ENCODE data around the gene ALDOB.

Gene ALDOB

DNA sequence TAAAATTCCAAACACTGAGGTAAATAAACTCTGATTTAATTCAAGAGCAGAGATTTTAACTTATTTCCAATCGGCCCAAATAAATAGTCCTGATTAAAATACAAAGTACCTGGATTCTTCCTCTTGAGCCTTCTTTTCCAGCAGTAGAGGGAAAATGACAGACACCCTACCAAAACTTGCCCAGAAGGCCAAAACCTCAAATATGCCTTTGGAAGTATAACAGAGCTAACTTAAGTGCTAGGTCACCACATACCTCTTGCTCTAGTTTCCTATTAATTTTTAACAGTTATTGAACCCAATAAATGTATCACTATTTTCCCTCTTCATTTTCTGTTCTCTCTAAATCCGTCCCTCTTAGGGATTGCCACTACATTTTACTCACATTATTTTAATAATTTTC lies 52.2 kb downstream of the ALDOB start:
- Histone ChIP-seq H3K27me3 (replicated peaks; ENCODE audit: control insufficient read depth, insufficient read depth, low read length) (no peaks in the 10 kb centered on the region), H3K36me3 (ENCODE audit: control insufficient read depth, insufficient read depth, low read length) (no peaks in the 10 kb centered on the region), H3K4me3 (replicated peaks; ENCODE audit: low read depth, low read length) (no peak overlapping the region)
- no peak for TF ChIP-seq CTCF (IDR thresholded peaks at IDR 0.05; ENCODE audit: insufficient read depth, low read length, poor library complexity, severe bottlenecking)
- DNase-seq (ENCODE audit: extremely low read depth, insufficient read length): no peak

GRCh38 chr9:101381833-101382342 lies 53.7 kb downstream of the ALDOB start:
- H3K27me3 ChIP-seq (replicated peaks; ENCODE audit: control insufficient read depth, insufficient read depth, low read length): no peaks in the 10 kb centered on the region
- no peaks in the 10 kb centered on the region for H3K36me3 ChIP-seq (ENCODE audit: control insufficient read depth, insufficient read depth, low read length)
- TF ChIP-seq CTCF (IDR thresholded peaks at IDR 0.05; ENCODE audit: insufficient read depth, low read length, poor library complexity, severe bottlenecking): no peak
- H3K4me3 ChIP-seq (replicated peaks; ENCODE audit: low read depth, low read length): no peak overlapping the region
- no peak for DNase-seq (ENCODE audit: extremely low read depth, insufficient read length)

DNA sequence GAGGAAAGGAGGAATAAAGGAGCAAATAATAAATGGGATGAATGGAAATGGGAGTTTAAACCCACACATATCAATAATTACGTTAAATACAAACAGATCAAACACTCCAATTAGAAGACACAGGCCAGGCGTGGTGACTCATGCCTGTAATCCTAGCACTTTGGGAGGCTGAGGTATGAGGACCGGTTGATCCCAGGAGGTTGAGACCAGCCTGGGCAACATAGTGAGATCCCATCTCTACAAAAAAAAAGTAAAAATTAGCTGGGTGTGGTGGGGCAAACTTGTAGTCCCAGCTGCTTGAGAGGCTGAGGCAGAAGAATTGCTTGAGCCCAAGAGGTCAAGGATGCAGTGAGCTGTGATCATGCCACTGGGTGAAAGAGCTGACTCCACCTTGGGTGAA lies 54.5 kb downstream of the ALDOB start:
- no peaks in the 10 kb centered on the region for H3K36me3 ChIP-seq (ENCODE audit: control insufficient read depth, insufficient read depth, low read length)
- H3K4me3 ChIP-seq (replicated peaks; ENCODE audit: low read depth, low read length): no peak overlapping the region
- no peak for TF ChIP-seq CTCF (IDR thresholded peaks at IDR 0.05; ENCODE audit: insufficient read depth, low read length, poor library complexity, severe bottlenecking)
- no peak for DNase-seq (ENCODE audit: extremely low read depth, insufficient read length)
- no peaks in the 10 kb centered on the region for H3K27me3 ChIP-seq (replicated peaks; ENCODE audit: control insufficient read depth, insufficient read depth, low read length)

DNA sequence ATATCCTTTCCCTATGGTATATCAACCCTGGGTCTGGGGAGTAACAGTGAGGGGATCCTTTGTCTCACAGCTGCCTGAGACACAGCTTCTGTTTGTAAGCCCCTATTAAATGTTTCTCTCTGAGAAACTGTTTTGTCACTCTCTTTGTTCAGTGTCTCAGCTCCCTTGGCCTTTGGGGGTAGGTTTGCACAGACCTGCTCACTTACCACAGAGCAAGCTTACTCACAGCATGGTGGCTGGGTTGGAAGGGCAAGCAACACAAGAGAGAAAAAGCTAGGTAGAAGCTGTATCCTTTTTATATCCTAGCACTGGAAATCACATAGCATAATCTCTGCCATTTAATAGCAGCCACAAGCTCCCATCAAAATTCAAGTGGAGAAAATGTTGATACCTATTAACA lies 55.3 kb downstream of the ALDOB start:
- Histone ChIP-seq H3K4me3 (replicated peaks; ENCODE audit: low read depth, low read length) (no peak overlapping the region), H3K36me3 (ENCODE audit: control insufficient read depth, insufficient read depth, low read length) (no peaks in the 10 kb centered on the region), H3K27me3 (replicated peaks; ENCODE audit: control insufficient read depth, insufficient read depth, low read length) (no peaks in the 10 kb centered on the region)
- DNase-seq (ENCODE audit: extremely low read depth, insufficient read length): no peak
- TF ChIP-seq CTCF (IDR thresholded peaks at IDR 0.05; ENCODE audit: insufficient read depth, low read length, poor library complexity, severe bottlenecking): no peak

DNA sequence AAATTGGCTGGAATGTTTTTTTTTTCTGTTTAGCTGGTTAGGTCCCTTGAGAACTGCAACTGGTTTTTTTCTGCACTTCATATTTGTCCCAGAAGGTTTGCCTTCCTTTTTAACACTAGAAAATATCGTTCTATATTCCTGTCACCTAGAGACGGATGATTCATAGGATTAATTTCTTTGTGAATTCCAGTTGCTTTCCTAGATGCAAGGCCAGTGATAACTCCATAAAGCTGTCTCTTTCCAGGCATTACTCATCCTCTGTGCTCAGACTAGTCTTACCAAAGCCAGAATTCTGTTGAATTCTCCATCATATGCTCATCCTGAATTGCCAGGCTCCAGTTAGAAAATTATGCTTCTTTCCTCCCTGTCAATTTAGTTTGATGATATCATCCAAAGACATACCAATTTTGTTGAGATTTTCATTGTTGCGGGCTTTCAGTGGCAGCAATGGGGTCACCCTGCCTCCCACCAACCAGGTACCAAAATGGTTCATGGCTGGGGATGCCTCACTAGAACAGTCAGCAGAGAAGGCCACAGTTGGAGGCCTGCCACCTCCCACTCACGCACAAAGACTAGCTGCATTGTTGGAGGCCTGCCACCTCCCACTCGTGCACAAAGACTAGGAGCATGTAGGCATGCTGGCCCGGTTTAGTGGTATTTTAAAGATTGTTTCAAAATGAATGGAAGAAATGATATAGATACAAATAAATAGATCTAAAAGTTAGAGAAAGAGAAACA lies 59.3 kb downstream of the ALDOB start:
- no peak for DNase-seq (ENCODE audit: extremely low read depth, insufficient read length)
- Histone ChIP-seq H3K36me3 (ENCODE audit: control insufficient read depth, insufficient read depth, low read length) (no peaks in the 10 kb centered on the region), H3K27me3 (replicated peaks; ENCODE audit: control insufficient read depth, insufficient read depth, low read length) (no peaks in the 10 kb centered on the region), H3K4me3 (replicated peaks; ENCODE audit: low read depth, low read length) (no peak overlapping the region)
- TF ChIP-seq CTCF (IDR thresholded peaks at IDR 0.05; ENCODE audit: insufficient read depth, low read length, poor library complexity, severe bottlenecking): no peak

Measured in GM06990 (cell line).